Body of pancreas (tissue), 4 donors: ENCODE measurements around the gene FILIP1L.

Source experiments
- CTCF ChIP-seq, 7 experiments: fragments of 450-650 bp in 4 of 7; fragments of 200-600 bp in 3 of 7; sonication (generic) in 3 of 7; IDR thresholded peaks; one replicate each; pipeline ENCODE4 v1.5.1; 2016 to 2019; ENCODE audit warnings: antibody characterized with exemption in 7 of 7
- POLR2A ChIP-seq, 3 donors: fragments of 450-650 bp; IDR thresholded peaks; one replicate each; pipeline ENCODE4 v1.6.1; 2016; ENCODE audit warnings: antibody characterized with exemption in 3 of 3, mild to moderate bottlenecking in 2 of 3

GRCh38 chr3:100108464-100109079 lies 5.7 kb downstream of the FILIP1L start:
- TF ChIP-seq CTCF (IDR thresholded peaks at IDR 0.05): no peak
- TF ChIP-seq POLR2A (IDR thresholded peaks at IDR 0.05): no peak
